DND-41 (cell line): ENCODE measurements around the gene PRKCB.

Experiments
- CTCF ChIP-seq: IDR thresholded peaks from 2 replicates; pipeline ENCODE4 v1.5.1; 2012; ENCODE audit warnings: borderline replicate concordance, low read length, moderate library complexity, mild to moderate bottlenecking; ENCODE audit not compliant: poor library complexity, severe bottlenecking; ENCODE audit errors: extremely low read depth
- EZH2 ChIP-seq: IDR thresholded peaks from 3 replicates; pipeline ENCODE4 v1.6.1; 2012; ENCODE audit warnings: borderline replicate concordance, low read depth, mild to moderate bottlenecking, moderate library complexity, low read length, inconsistent platforms; ENCODE audit not compliant: severe bottlenecking

GRCh38 chr16:24132048-24132796 lies 296.4 kb downstream of the PRKCB start:
- TF ChIP-seq EZH2 (no peak), CTCF (no peak)
